SU-DHL-6 (cell line): Measurements from ENCODE around the gene SLC2A6.

ENCODE experiments used
- H2AFZ ChIP-seq: fragments of 200-600 bp; sonication (generic); 2 replicates; pipeline ENCODE4 v1.6.1; 2014; ENCODE audit warnings: low read depth, mild to moderate bottlenecking, moderate library complexity, mixed read lengths, antibody characterized with exemption, low read length; ENCODE audit not compliant: severe bottlenecking
- H3F3A ChIP-seq: fragments of 200-600 bp; shearing (Covaris generic); 2 replicates; pipeline ENCODE4 v1.6.0; 2016; ENCODE audit warnings: antibody characterized with exemption, mild to moderate bottlenecking; ENCODE audit not compliant: insufficient read depth
- H3K27ac ChIP-seq: fragments of 200-600 bp; sonication (generic); 2 replicates; pipeline ENCODE4 v1.5.1; 2016; ENCODE audit warnings: low read depth, mild to moderate bottlenecking, low read length, moderate library complexity, mixed read lengths
- H3K27me3 ChIP-seq: fragments of 200-600 bp; sonication (generic), shearing (Covaris generic); 2 replicates; pipeline ENCODE4 v1.6.0; 2014; ENCODE audit warnings: mild to moderate bottlenecking, low read length
- H3K36me3 ChIP-seq: fragments of 200-600 bp; sonication (generic); 2 replicates; pipeline ENCODE4 v1.6.1; 2014; ENCODE audit warnings: mild to moderate bottlenecking, low read length, mixed read lengths
- H3K4me2 ChIP-seq: fragments of 300-600, 200-600 bp; shearing (Covaris generic), sonication (generic); 2 replicates; pipeline ENCODE4 v1.6.0; 2014; ENCODE audit warnings: low read length, low read depth, mild to moderate bottlenecking; ENCODE audit not compliant: poor library complexity, severe bottlenecking
- H3K4me3 ChIP-seq: fragments of 200-600 bp; sonication (generic); 2 replicates; pipeline ENCODE4 v1.5.1; 2014; ENCODE audit warnings: antibody characterized with exemption, low read length, mild to moderate bottlenecking, mixed read lengths; ENCODE audit not compliant: insufficient read depth, poor library complexity, severe bottlenecking
- H3K79me2 ChIP-seq: fragments of 200-600 bp; sonication (generic); 2 replicates; pipeline ENCODE4 v1.6.1; 2014; ENCODE audit warnings: mild to moderate bottlenecking, low read length, moderate library complexity; ENCODE audit not compliant: insufficient read depth
- H3K9ac ChIP-seq: fragments of 200-600 bp; sonication (generic); 2 replicates; pipeline ENCODE4 v1.7.0; 2014; ENCODE audit warnings: mild to moderate bottlenecking, low read length
- H3K9me2 ChIP-seq: fragments of 200-600 bp; sonication (generic); replicated peaks from 2 replicates; pipeline ENCODE4 v1.6.1; 2014; ENCODE audit warnings: low read length; ENCODE audit not compliant: insufficient read depth
- H3K9me3 ChIP-seq: fragments of 200-600 bp; sonication (generic); 2 replicates; pipeline ENCODE4 v1.6.1; 2014; ENCODE audit warnings: low read length, mixed read lengths; ENCODE audit not compliant: insufficient read depth
- H4K20me1 ChIP-seq: fragments of 200-600 bp; sonication (generic); 2 replicates; pipeline ENCODE4 v1.6.1; 2014; ENCODE audit warnings: low read depth, mild to moderate bottlenecking, antibody characterized with exemption, low read length, moderate library complexity, mixed read lengths
- EZH2phosphoT487 ChIP-seq: fragments of 200-600 bp; sonication (generic), shearing (Covaris generic); conservative IDR thresholded peaks from 2 replicates; pipeline ENCODE4 v1.6.1; 2018; ENCODE audit warnings: mild to moderate bottlenecking, antibody characterized with exemption, low read length, moderate library complexity, mixed read lengths
- TF ChIP-seq, protein P1 (sequence below): fragments of 200-600 bp; sonication (generic); IDR thresholded peaks from one replicate; pipeline ENCODE4 v1.5.1; 2017; ENCODE audit warnings: antibody characterized with exemption, mild to moderate bottlenecking, low read length, moderate library complexity; ENCODE audit not compliant: insufficient read depth, poor library complexity, severe bottlenecking

The SLC2A6 gene

DNA sequence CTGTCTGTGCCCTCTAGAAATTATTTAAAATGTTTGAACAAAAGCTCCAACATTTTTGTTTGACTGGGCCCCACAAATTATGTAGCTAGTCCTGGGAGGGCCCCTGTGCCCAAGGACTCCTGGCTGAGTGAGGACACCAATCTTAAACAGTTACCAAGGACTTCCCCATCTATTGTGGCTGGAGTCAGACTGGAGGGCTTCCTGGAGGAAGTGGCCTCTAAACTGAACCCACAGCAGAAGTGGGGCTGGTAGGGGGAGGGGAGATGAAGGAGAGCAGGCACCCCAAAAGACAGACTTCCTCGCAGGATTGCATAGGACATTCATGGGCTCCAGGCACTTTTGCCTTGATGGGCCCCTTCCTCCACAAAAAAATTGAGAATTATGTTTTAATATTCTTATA, 48.7 kb downstream of the SLC2A6 start:
- Histone ChIP-seq H3K9me3 (no peaks in the 10 kb centered on the region), H3K9me2 (no peaks in the 10 kb centered on the region), H3K79me2 (no peaks in the 10 kb centered on the region), H3K27ac (no peak overlapping the region), H3F3A (no peaks in the 10 kb centered on the region), H3K4me3 (no peak overlapping the region), H2AFZ (no peak overlapping the region), H3K27me3 (no peaks in the 10 kb centered on the region), H3K4me2 (no peak overlapping the region), H3K36me3 (no peaks in the 10 kb centered on the region), H4K20me1 (no peaks in the 10 kb centered on the region), H3K9ac (no peak overlapping the region)
- TF ChIP-seq, protein P1, sequence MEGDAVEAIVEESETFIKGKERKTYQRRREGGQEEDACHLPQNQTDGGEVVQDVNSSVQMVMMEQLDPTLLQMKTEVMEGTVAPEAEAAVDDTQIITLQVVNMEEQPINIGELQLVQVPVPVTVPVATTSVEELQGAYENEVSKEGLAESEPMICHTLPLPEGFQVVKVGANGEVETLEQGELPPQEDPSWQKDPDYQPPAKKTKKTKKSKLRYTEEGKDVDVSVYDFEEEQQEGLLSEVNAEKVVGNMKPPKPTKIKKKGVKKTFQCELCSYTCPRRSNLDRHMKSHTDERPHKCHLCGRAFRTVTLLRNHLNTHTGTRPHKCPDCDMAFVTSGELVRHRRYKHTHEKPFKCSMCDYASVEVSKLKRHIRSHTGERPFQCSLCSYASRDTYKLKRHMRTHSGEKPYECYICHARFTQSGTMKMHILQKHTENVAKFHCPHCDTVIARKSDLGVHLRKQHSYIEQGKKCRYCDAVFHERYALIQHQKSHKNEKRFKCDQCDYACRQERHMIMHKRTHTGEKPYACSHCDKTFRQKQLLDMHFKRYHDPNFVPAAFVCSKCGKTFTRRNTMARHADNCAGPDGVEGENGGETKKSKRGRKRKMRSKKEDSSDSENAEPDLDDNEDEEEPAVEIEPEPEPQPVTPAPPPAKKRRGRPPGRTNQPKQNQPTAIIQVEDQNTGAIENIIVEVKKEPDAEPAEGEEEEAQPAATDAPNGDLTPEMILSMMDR: no peak
- TF ChIP-seq EZH2phosphoT487: no peak

DNA sequence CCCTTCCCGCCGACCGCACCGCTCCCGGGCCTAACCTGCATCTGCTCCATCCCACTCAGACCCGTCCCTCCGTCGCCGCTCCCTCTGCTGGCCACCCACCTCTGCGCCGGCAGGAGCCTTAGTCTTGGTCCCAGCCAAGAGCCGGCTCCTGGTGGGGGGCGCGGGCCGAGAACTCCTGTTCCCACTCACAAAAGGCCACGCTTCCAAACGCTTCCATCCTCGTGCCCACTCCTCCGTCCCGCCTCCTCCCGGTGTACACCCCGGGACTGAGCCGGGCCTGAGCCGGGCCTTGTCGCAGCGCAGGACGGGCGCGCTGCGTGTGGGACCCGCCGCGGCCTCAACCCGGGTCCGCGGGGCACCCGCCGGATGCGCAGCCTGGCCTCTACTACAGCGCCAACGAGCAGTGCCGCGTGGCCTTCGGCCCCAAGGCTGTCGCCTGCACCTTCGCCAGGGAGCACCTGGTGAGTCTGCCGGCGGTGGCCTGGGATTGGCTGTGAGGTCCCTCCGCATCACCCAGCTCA, 49.2 kb downstream of the SLC2A6 start:
- H3K79me2 ChIP-seq: no peaks in the 10 kb centered on the region
- no peaks in the 10 kb centered on the region for H3F3A ChIP-seq
- H3K9ac ChIP-seq: no peak overlapping the region
- no peak overlapping the region for H2AFZ ChIP-seq
- TF ChIP-seq, protein P1: no peak
- no peaks in the 10 kb centered on the region for H3K27me3 ChIP-seq
- no peak overlapping the region for H3K27ac ChIP-seq
- no peak overlapping the region for H3K4me3 ChIP-seq
- no peak overlapping the region for H3K4me2 ChIP-seq
- no peaks in the 10 kb centered on the region for H3K36me3 ChIP-seq
- H3K9me3 ChIP-seq: no peaks in the 10 kb centered on the region
- H3K9me2 ChIP-seq: no peaks in the 10 kb centered on the region
- H4K20me1 ChIP-seq: no peaks in the 10 kb centered on the region

DNA sequence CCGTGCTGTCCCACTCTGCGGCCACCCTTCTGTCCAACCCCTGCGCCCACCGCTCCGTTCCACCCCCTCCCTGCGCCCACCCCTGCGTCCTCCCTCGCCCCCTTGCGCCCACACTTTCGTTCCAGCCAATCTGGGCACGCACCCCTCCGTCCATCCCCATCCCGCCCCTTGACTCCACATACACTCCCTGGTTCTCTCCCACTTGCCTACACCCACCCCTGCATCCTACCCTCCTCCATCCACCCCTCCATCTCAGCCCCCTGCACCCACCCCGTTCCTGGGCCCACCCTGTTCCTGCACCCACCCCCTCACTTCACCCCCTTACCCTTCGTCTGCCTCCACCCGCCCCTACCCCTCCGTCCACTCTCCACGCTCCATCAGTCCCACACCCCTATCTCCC, 49.7 kb downstream of the SLC2A6 start:
- Histone ChIP-seq H3K79me2 (no peaks in the 10 kb centered on the region), H3K27ac (no peak overlapping the region), H2AFZ (no peak overlapping the region), H3K9me2 (no peaks in the 10 kb centered on the region), H4K20me1 (no peaks in the 10 kb centered on the region), H3K9ac (no peak overlapping the region), H3K27me3 (no peaks in the 10 kb centered on the region), H3K4me2 (no peak overlapping the region), H3F3A (no peaks in the 10 kb centered on the region), H3K4me3 (no peak overlapping the region), H3K36me3 (no peaks in the 10 kb centered on the region), H3K9me3 (no peaks in the 10 kb centered on the region)
- TF ChIP-seq EZH2phosphoT487: no peak
- TF ChIP-seq, protein P1: no peak

DNA sequence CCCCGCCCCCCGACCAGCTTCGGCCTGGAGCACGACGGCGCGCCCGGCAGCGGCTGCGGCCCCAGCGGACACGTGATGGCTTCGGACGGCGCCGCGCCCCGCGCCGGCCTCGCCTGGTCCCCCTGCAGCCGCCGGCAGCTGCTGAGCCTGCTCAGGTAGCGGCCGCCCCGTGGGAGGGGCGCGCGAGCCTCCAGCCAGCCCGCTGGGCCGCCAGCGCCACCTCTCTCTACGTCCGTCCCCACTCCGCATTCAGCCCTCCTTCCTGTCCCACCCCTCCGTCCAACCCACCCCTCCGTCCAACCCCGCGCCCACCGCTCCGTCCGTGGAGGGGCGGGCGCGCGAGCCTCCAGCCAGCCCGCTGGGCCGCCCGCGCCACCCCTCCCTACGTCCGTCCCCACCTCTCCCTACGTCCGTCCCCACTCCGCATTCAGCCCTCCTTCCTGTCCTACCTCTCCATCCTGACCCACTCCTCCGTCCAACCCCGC, 50.2 kb downstream of the SLC2A6 start:
- Histone ChIP-seq H3K27ac (no peak overlapping the region), H3K79me2 (no peaks in the 10 kb centered on the region), H3K9me3 (no peaks in the 10 kb centered on the region), H3K27me3 (no peaks in the 10 kb centered on the region), H3K9ac (no peak overlapping the region), H3F3A (no peaks in the 10 kb centered on the region), H3K36me3 (no peaks in the 10 kb centered on the region), H2AFZ (no peak overlapping the region), H3K4me3 (no peak overlapping the region), H3K4me2 (no peak overlapping the region), H3K9me2 (no peaks in the 10 kb centered on the region), H4K20me1 (no peaks in the 10 kb centered on the region)
- TF ChIP-seq, protein P1: no peak
- no peak for TF ChIP-seq EZH2phosphoT487
